WERI-Rb-1 (cell line): ENCODE results near the gene SLC22A14.

Experiments
- DNase-seq: peaks from one replicate; pipeline ENCODE4 v3.0.0-alpha.2; 2020
- H3K27ac ChIP-seq: fragments of 250-450 bp; sonication (Bioruptor Pico); 2 replicates; pipeline ENCODE4 v1.5.1; 2020; ENCODE audit warnings: mild to moderate bottlenecking, moderate library complexity
- H3K27me3 ChIP-seq: fragments of 250-450 bp; sonication (Bioruptor Pico); 2 replicates; pipeline ENCODE4 v1.5.1; 2021; ENCODE audit warnings: mild to moderate bottlenecking, low read depth, moderate library complexity; ENCODE audit not compliant: insufficient read depth, severe bottlenecking
- H3K36me3 ChIP-seq: fragments of 250-450 bp; sonication (Bioruptor Pico); 2 replicates; pipeline ENCODE4 v1.5.1; 2020; ENCODE audit warnings: mild to moderate bottlenecking, moderate library complexity
- H3K4me3 ChIP-seq: 2 replicates; pipeline ENCODE4 v1.5.1; 2011; ENCODE audit warnings: low read depth, mild to moderate bottlenecking, control low read depth, low read length
- H3K9me3 ChIP-seq: fragments of 250-450 bp; sonication (Bioruptor Pico); 2 replicates; pipeline ENCODE4 v1.5.1; 2021; ENCODE audit warnings: mild to moderate bottlenecking, moderate library complexity; ENCODE audit not compliant: severe bottlenecking
- TF ChIP-seq, protein P1 (sequence below): IDR thresholded peaks from 2 replicates; pipeline ENCODE4 v1.5.1; 2011; ENCODE audit warnings: low read depth, mild to moderate bottlenecking, control low read depth, inconsistent platforms, low read length

SLC22A14 gene

GRCh38 chr3:38367779-38368178 lies 85.7 kb downstream of the SLC22A14 start:
- Histone ChIP-seq H3K27ac (no peak overlapping the region), H3K27me3 (no peaks in the 10 kb centered on the region), H3K4me3 (no peak overlapping the region), H3K9me3 (no peaks in the 10 kb centered on the region), H3K36me3 (peaks cover 28% of the 10 kb centered on the region)
- DNase-seq: no peak
- TF ChIP-seq, protein P1, sequence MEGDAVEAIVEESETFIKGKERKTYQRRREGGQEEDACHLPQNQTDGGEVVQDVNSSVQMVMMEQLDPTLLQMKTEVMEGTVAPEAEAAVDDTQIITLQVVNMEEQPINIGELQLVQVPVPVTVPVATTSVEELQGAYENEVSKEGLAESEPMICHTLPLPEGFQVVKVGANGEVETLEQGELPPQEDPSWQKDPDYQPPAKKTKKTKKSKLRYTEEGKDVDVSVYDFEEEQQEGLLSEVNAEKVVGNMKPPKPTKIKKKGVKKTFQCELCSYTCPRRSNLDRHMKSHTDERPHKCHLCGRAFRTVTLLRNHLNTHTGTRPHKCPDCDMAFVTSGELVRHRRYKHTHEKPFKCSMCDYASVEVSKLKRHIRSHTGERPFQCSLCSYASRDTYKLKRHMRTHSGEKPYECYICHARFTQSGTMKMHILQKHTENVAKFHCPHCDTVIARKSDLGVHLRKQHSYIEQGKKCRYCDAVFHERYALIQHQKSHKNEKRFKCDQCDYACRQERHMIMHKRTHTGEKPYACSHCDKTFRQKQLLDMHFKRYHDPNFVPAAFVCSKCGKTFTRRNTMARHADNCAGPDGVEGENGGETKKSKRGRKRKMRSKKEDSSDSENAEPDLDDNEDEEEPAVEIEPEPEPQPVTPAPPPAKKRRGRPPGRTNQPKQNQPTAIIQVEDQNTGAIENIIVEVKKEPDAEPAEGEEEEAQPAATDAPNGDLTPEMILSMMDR: no peak
